Activated CD4-positive, alpha-beta T cell treated with anti-CD3 and anti-CD28 coated beads for 1 hour (primary cell): ENCODE results near the gene AQP5.

ENCODE experiments used
- DNase-seq: peaks from one replicate; pipeline ENCODE4 v3.0.0-alpha.2; 2020

Gene AQP5

GRCh38 chr12:49951411-49952240 is 10.0 kb upstream of the AQP5 start:
- DNase-seq: no peak

GRCh38 chr12:49952391-49953055 is 9.1 kb upstream of the AQP5 start:
- no peak for DNase-seq

DNA sequence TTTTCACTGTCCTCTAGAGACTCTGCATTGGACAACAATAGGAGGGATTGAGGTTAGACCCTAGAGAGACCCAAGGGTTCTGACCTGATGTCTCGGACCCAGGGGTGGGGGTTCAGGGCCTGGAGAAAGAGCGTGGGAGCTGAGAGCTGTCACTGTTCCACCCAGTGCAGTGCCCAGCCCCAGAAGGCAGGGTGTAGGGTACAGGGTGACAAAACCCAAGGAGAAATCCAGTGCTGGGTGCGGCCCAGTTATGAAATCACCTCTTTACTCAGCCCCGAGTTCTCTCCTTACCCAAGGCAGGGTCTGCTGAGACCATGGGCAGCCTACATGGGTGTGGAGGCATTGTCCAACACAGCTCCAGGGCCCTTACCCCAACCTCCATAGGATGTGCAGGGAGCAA is 8.5 kb upstream of the AQP5 start:
- no peak for DNase-seq

DNA sequence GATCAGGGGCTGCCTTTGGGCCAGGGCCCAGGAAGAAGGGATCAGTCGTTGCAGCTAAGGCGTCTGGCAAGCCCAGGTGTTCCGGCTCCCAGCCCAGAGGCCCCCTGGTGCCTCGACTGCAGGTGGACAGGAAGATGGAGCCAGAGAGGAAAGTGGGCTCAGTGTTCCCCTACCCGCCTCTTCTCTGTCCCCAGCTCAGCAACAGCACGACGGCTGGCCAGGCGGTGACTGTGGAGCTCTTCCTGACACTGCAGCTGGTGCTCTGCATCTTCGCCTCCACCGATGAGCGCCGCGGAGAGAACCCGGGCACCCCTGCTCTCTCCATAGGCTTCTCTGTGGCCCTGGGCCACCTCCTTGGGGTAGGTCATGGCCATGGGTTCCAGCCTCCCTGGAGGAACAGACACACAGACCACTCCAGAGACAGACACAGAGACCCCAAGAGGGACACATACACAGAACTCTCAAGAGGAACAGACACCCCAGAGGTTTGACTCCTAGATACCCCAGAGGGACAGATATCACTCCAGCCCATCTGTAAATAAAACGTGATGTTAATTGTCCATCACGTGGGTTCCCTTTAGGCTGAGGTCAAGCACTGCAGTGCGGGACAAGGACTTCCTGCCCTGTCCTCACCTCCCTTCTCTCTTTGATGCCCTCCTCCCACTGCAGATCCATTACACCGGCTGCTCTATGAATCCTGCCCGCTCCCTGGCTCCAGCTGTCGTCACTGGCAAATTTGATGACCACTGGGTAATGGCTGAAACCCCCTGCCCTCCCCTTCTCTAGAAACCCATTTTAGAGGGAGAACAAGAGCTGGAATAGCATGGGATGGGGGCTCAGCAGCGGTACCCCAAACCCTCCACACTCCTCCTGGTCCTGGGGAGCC is 7.5 kb upstream of the AQP5 start:
- no peak for DNase-seq

- DNase-seq: no peak
These were observed 6.5 kb upstream of the AQP5 start for GRCh38 chr12:49954863-49955830.

DNA sequence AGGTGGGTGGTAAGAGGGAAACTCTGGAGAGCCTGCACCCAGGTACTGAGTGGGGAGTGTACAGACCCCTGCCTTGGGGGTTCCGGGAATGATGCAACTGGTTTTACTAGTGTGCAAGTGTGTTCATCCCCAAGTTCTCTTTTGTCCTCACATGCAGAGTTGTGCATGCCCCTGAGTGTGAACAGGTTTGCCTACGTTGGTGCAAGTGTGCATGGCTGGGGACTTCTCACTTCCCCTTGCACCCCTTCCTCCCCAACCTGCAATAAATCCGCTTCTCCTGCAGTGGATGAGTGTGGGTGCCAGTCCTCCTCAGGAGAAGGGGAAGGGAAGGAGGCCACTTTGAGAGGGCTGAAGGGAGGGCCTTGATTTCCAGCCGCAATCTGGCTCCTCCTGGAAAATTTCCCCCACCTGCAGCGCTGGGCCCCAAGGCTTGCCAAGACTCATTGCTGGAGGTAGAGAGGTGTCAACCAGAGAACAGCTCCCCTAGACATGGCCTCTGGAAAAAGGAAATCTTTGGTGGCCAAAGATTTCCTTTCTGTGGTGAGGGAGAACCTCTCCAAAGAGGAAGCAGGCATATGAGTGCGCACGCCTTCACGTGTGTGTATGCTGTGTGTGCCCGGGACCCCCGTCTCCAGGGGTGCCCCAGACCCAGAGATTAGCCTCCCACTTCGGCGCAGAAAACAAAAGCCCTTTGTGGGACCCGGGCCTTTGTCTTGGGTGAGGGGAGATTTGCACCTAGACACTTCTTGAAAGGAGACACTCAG is 5.6 kb upstream of the AQP5 start:
- no peak for DNase-seq

- DNase-seq: no peak
These were observed 4.8 kb upstream of the AQP5 start for GRCh38 chr12:49956663-49957569.

DNA sequence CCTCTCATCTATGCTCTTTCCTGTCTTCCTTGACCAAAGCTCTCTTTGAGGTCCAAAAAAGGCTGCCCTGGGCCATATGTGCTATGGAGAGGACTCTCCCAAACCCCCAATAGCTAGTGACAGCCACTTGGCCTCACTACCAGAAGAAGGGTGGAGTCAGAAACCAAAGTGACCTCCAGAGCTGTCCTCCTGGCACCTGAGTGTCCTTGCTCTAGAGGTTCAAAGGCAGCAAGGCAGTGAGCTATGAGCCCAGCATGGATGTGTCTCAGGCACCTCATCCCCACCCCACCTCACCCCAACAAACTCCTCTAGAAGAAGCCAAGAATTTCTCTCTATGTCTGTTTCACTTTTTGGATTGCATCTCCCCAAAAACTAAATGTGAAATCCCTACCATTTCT is 4.1 kb upstream of the AQP5 start:
- no peak for DNase-seq

- no peak for DNase-seq
These were observed 1.8 kb upstream of the AQP5 start for GRCh38 chr12:49959685-49960473.

GRCh38 chr12:49960474-49961110 is 1.1 kb upstream of the AQP5 start:
- DNase-seq: no peak

- no peak for DNase-seq
These were observed 507 bp downstream of the AQP5 start for GRCh38 chr12:49961993-49962764.

DNA sequence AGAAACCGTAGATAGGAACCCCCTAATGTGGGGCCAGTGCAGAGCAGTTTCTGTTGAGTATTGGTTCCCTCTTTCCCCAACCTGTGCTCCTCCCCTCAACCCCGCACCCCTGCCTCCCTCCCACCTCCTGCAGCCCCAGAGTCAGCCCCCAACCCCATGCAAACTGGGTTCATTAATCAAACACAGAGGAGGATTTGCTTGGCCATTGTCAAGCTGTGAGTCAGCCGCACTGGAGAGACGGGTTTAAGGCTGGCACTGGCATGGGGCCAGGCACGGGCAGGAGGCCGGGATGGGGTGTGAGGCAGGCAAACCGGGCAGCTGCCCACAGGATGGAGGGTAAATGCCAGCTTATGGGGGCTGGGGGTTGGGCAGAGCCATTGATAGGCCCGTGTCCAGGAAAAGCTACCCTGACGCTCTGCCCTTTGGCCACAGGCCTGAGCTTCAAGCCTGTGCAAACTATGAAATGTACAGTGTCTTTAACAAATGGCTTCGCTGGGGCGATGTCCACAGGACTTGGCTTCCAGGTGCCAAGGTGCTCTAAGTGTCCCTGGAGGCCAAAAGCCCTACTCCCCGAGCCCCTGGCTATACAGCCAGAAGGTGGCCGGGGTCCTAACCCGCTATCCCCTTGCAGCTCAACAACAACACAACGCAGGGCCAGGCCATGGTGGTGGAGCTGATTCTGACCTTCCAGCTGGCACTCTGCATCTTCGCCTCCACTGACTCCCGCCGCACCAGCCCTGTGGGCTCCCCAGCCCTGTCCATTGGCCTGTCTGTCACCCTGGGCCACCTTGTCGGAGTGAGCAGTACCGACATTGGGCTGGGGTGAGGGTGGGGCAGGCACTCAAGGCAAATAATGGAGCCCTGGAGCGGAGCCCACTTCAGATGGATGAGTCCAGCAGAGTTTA is 1.4 kb downstream of the AQP5 start:
- no peak for DNase-seq

- DNase-seq: no peak
These were observed 2.5 kb downstream of the AQP5 start for GRCh38 chr12:49963976-49964815.

DNA sequence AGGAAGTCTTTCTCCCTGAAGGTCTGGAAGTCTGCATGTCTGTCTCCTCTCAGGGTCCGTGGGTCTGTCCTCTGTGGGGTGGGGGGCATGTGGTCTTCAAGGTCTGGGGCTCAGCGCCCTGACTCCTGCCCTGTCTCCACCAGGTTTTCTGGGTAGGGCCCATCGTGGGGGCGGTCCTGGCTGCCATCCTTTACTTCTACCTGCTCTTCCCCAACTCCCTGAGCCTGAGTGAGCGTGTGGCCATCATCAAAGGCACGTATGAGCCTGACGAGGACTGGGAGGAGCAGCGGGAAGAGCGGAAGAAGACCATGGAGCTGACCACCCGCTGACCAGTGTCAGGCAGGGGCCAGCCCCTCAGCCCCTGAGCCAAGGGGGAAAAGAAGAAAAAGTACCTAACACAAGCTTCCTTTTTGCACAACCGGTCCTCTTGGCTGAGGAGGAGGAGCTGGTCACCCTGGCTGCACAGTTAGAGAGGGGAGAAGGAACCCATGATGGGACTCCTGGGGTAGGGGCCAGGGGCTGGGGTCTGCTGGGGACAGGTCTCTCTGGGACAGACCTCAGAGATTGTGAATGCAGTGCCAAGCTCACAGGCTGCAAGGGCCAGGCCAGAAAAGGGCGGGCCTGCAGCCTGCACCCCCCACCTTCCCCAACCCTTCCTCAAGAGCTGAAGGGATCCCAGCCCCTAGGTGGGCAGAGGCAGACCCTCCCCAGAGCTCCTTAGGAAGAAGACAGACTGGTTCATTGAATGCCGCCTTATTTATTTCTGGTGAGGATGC is 3.4 kb downstream of the AQP5 start:
- DNase-seq: no peak

GRCh38 chr12:49965836-49966235 is 4.2 kb downstream of the AQP5 start:
- no peak for DNase-seq
